GM11168 (cell line): ENCODE data around the gene BICRA.
"Not testable (repeated sequence)": the region's sequence is repeated elsewhere in the genome, so short reads cannot be mapped to it uniquely, and the experiment has no call there.

Experiments
- in situ Hi-C: fragments of 300-500 bp; cut with MboI; formaldehyde crosslinking; loops from one replicate; pipeline ENCODE4 v1.12.0; 2022; ENCODE audit warnings: low sequenced_read_pairs; ENCODE audit not compliant: unreplicated experiment

Gene BICRA

DNA sequence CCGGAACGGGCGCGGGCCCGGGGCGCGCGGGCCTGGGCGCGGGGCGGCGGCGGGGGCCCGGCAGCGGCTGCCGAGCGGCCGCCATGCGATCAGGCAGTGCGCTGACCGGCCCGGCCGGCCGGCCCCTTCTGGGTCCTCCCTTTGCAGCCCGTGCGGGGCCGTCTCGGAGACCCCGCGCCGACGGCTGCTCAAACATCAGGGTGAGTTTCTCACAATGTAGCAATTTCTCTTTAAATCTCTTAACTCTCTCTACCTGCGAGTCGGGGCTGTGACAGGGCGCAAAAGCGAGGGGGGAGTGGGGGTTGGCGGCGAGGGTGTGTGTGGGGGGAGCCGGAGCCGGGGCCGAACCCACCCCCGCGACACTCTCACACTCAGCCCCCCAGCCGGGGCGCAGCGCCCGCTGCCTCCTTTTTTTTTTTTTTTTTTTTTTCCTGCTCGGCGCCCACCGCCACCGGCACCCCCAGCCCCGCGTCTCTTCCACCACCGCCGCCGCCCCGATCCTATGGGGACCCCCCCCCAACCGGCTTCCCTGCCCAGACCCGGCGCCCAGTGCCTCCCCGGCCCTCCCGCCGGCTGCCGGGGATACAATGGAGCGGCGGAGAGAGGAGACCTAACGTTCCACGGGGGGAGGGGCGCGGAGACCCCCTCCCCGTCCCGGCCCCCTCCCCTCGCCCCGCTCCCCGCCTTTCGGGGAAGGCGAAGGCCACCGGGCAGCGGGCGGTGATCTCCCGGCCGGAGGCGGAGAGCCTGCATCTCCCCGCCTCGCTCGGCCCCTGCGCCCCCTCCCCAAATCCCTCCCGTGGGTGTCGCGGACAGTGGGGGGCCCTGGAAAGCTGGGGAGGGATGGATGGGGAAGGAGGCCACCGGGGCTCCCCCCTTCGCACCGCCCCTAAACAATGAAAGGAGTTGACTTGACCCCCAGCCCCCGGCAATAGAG lies at the start of gene BICRA:
Gene BICRA (plus strand): TSS at position 166 of the 937 bp plus-strand sequence. CDS start 64,441 bp downstream, outside the sequence.
- in situ Hi-C loops, result no loop called here

DNA sequence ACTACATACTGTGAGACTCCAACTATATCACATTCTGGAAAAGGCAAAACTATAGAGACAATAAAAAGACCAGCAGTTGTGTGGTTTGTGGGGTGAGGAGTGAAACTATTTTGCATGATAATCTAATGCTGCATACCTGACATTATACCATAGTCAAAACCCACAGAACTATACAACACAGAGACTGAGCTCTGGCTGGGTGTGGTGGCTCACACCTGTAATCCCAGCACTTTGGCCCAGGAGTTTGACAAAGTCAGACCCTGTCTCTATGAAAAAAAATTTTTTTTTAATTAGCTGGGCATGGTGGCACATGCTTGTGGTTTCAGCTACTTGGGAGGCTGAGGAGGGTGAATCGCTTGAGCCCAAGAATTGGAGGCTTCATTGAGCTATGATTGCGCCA lies 47.9 kb upstream of the BICRA start:
- in situ Hi-C loops, result no loop called here

DNA sequence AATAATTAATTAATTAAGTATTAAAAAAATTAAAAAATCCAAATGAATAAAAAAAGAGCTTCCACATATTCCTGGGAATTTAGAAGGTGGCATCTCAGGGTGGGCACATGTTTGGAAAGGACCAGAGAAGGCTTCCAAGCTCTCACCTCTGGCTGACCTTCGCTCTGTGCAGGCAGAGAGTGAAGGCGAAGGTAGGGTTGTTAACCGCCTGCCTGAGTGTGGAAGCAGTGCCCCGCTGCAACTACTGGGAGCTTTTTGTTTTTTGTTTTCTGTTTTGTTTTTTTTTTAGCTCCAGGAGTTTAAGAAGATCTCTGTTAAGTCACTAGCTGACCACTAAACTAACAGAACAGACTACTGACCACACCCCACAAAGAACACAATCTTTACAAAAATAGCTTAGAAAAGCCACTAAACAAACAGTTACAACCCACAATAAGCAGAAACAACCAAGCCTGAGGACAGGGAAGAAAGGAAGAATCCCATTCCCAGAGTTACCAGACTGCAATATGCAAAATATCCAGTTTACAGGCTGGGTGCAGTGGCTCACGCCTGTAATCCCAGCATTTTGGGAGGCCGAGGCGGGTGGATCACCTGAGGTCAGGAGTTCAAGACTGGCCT lies 47.4 kb upstream of the BICRA start:
- in situ Hi-C loops, result no loop called here

DNA sequence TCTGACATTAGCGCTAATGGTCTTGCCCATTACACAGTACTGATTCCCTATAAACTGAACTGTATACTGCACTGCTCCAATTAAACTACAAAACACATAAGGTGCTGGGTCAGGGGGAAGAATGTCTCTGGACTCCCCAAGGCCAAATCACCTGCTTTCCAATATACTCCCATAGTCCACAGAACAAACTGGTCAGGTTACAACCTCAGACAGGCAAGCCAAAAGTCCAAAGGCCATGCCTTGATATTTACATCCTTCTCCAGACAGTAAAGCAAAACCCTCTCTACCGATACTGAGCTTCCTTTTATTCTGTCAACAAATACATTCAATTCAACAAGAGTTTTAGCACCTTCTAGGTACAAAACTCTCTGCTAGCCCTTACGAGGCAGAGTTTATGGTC lies 44.9 kb upstream of the BICRA start:
- in situ Hi-C loops, result no loop called here

DNA sequence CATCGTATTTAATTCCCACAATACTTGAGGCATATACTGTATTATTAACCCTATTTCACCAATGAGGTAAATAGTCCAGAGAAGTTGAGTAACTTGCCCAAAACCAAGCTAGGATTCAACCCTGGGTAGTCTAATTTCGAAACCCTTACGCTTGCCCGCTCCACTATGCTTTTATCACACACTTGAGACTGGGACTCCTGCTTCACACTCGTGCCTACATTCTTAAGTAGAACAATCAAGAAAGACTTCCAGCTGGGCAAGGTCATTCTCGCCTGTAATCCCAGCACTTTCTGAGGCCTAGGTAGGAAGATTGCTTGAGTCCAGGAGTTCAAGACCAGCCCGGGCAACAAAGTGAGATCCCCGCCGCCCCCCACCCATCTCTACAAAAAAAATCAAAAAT lies 39.6 kb upstream of the BICRA start:
- in situ Hi-C loops, result no loop called here

DNA sequence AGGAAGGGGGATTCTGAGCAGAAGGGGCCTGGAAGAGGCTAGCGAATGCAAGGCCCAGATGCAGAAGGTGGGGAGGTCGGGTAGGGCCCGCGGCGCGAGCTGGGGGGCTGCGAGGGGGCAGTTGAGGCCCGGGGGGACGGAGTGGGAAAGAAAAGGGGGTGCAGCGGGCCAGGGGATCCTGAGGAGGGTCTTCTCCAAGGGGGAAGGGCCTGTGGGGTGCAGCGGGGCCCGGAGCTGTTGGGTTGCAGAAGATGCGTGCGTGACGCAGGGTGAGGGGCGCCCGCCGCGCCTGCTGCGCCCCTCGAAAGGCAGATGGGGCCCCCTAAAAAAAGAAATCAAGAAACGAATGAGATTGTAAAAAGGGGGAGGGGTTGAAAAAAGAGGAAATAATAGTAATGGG lies 36.3 kb upstream of the BICRA start:
- in situ Hi-C loops, result no loop called here

DNA sequence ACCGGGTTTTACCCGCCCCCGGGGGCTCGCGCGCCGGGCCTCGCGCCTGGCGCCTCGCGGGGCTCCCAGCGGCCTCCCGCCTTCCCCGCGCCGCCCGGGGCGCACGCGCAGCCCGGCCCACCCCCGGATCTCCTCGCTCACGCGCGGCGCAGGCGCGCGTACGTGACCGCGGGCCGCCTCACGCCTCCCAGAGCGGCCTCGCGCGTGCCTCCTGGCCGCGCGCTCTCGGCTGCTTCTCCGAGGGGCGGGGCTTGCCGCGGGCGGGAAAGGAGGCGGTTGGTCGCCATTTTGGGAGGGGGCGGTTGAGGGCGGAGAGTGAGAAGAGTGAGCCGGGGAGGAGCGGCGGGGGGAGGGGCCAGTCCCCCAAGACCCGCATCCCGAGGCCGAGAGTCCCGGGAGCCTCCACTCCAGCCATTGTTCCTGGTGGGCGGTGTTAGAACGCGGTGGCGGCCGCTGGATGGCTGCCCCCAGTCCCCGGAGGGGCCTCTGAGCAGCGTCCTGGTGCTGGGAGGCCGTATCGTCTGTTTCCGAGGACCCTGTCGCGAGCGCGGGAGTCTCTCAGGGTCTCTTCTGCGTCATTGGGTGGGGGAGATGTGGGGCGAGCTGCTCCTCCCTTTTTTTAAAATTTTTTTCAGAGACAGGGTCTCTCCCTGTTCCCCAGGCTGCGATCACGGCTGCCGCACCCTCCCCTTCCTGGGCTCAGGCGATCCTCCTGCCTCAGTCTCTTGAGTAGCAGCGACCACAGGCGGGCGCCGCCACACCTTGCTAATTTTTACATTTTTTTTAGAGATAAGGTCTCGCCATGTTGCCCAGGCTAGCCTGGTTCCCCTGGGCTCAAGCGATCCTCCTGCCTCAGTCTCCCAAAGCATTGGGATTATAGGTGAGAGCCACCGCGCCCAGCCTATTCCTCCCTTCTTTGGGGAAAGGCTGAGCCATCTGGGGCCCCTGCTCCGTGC lies 35.6 kb upstream of the BICRA start, which contains the start of gene ZNF541:
Gene ZNF541 (minus strand): TSS at position 78 of the 956 bp plus-strand sequence. CDS start 17,292 bp downstream, outside the sequence.
- in situ Hi-C loops, result no loop called here

DNA sequence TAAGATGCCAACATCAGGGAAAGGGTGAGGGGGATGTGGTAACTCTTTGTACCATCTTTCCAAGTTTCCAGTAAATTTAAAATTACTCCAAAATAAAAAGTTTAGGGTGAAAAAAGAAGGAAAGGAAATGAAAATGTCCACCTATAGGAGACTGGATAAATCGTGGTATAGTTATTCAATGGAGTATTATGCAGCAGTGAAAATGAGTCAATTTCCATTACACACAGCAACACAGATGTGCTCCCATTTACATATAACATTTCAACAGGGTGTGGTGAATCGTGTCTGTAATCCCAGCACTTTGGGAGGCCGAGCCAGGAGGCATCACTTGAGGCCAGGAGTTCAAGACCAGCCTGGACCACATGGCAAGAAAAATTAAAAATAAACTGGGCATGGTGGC lies 28.5 kb upstream of the BICRA start:
- in situ Hi-C loops, result no loop called here

DNA sequence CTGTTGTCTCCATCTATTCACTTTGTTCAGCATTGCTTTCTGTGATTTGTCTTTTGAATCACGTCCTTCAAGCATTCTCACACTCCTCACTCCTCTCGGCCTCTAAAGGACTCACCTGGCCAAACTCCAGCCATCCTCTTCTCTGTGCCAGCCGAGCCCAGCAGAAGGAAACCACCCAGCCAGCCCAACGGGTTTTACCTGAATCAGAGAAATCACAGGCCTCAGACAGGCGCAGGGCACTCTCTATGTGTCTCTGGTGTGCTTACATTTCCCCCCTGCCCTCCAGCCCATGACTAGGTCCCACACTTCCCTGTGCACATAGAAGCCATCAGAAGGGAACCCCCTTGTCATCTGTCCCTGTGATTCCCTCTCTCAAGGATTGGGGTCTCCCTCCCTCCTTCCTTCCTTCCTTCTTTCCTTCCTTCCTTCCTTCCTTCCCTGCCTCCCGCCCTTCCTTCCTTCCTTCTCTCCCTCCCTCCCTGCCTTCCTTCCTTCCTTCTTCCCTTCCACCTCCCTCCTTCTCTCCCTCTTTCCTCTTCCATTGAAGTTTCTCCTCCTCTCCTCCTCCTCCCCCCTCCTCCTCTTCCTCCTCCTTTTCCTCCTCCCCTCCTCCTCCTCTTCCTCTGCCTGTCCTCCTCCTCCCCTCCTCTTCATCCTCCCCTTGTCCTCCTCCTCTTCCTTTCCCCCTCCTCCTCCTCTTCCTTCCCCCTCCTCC lies 27.2 kb upstream of the BICRA start:
- in situ Hi-C loops, result no loop called here

DNA sequence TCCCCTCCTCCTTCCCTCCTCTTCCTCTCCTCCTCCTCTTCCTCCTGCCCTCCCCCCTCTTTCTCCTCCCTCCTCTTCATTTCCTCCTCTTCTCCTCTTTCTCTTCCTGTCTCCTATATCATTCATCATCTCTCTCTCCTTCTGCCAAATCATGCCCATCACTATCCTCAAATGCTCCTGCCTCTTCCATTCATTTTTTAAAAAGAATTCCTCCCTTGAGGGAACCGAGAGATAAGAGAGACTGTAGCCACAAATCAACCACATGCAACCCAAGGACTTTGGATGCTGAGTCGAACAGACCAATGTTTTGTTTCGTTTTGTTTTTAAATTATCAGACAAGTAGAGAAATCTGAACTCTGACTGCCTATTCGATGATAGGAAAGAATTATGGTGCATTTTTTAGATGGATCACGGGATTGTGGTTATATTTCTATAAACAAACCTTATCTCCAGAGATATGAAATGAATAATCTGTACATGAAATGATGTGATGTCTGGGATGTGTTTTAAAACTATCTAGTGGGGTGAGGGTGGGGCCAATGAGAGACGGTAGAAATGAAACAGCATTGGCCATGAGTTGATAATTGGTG lies 26.5 kb upstream of the BICRA start:
- in situ Hi-C loops, result no loop called here

DNA sequence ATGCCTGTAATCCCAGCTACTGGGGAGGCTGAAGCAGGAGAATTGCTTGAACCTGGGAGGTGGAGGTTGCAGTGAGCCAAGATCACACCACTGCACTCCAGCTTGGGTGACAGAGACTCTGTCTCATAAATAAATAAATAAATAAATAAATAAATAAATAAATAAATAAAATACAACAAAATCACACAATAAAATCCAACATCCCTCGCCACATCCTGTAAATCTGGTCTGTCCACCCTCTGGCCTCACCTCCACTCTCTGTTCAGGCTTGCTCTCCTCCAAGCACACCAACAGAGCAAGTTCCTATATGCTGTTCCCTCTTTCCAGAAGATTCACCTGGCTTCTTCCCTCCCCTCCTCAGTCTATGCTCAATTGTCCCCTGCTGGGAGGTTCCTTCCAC lies 25.8 kb upstream of the BICRA start:
- in situ Hi-C loops, result not testable (repeated sequence)

DNA sequence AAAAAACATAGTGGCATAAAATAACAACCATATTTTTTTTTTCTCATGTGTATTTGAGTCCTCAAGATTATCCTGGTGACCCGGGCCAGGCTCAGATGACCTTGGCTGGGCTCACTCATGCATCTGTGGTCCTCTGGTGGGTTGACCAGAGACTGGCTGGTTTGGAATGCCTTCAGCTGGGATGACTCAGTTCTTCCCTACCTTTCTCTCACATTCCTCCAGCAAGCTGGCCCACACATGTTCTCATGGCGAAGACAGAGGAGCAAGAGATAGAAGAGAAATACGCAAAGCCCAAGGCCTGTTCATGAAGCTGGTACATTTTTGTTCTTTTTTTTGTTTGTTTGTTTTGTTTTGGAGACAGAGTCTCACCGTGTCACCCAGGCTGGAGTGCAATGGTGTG lies 21.6 kb upstream of the BICRA start:
- in situ Hi-C loops, result no loop called here

DNA sequence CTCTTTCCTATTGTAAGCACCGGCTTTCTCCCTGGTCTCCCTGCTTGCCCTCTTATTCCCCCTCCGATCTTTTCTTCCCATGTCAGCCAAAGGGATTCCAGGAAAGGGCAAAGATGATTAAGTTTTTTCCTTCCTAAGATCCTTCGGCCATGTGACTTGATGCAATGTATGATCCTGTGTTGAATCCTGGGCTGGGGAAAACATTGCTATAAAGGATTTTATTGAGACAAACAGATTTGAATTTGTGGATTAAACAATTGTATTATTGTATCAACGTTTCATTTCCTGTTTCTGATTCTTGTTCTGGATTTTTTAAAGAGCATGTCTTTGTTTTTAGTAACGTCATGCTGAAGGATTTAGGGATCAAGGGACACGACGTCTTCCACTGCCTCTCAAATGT lies 19.1 kb upstream of the BICRA start:
- in situ Hi-C loops, result no loop called here

DNA sequence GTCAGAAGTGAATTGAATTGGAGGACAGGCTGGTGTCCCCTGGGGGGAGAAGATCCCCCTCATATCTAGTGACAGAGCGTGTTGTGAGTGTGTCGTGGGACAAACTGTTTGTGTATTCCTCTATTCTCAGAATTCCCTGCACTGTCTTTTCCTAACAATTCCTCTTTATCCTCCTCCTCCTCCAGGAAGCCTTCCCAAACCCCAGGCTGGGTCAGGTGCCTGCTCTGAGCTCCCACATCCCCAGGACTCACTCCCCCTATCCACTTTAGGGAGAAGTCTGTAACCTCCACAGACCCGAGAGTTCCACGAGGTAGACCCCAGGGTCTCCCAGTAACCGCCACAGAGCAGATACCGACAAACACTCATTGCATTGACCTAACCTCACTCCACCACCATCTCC lies 15.1 kb upstream of the BICRA start:
- in situ Hi-C loops, result no loop called here

DNA sequence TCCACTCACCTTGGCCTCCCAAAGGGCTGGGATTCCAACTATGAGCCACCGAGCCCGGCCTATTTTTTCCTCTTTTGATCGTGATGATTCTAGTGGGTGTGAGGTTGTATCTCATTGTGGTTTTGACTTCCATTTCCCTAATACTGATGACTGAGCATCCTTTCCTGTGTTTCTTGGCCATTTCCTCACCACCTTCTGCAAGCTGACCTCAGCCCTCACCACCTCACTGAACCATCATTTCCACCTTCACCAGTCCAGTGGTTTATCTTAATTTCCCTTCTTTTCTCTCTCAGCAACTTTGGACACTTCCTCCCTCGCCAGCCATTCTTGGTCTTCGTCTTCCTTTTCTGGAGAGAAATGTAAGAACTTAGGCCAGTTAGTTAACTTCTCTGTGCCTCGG lies 13.0 kb upstream of the BICRA start:
- in situ Hi-C loops, result no loop called here

DNA sequence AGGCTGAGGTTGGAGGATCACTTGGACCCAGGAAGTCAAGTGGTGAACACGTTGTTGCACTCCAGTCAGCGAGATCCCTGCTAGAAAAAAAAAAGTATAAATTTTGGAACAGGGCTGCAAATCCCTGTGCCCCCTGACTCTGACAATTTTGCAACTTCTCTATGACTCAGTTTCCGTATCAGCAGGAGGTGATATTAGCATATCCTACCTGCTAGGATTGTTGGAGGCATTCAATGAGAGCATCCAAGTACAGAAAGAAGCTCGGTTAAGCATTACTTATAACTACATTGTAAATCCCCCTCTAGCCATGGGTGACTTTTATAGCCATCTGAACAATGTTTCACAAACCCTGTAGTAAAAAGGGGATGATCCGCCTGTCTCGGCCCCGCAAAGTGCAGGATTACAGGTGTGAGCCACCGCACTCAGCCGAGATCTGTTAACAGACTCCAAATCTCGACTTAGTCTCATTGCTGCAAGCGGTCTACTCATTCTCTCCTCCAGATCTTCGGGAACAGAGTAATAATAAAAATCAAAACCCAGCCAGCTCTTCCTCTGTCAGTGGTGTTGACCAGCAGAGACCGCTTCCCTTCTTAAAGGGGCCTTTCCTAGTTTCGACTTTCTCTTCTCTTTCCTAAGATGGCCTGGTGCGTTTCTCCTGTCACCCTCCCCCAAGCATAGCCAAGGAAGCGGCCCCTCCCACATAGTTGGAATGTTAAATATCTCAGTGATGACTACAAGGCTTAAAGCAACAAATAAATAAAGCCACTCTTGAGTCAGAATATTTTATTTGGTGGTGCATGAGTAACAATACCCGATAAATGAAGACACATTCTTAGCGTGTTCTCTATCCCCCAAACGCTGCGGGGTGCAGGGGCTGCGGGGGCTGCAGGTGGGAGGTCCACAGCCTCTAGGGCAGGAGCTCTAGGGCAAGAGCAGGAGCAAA lies 10.3 kb upstream of the BICRA start:
- in situ Hi-C loops, result no loop called here

DNA sequence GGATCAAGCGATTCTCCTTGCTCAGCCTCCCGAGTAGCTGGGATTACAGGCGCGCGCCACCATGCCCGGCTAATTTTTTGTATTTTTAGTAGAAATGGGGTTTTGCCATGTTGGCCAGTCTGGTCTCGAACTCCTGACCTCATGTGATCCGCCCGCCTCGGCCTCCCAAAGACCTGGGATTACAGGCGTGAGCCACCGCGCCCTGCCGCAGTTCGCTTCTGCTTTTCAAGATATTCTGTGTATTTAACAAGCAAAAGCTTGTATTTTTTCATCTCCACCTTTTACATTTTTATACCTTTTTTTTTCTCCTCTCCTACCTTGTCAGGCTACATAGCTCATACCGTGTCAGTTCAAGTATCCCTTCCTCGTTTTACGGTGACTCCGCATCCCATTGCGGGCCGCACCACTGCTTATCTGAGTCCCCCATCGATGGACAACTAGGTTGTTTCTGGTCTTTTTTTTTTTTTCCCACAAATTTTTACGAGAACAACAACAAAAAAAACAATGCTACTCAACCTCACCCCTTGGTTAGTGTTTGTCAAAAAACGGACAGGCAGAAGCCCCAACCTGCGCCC lies 9.2 kb upstream of the BICRA start:
- in situ Hi-C loops, result not testable (repeated sequence)
